H9 (cell line): ENCODE results near the gene CCDC178. TPM values are rescaled to one million over a fixed set of nuclear protein-coding genes. Genes with fewer than 3 reads are reported as not detected.

Experiments used
- DNase-seq: peaks from one replicate; pipeline ENCODE4 v3.0.0-alpha.2; 2017
- H2AFZ ChIP-seq: one replicate; pipeline ENCODE4 v1.6.1; 2013; ENCODE audit warnings: mild to moderate bottlenecking, low read length, control low read depth, moderate library complexity
- H2AK5ac ChIP-seq: 2 replicates; pipeline ENCODE4 v1.6.1; 2013; ENCODE audit warnings: low read length, control low read depth, mixed read lengths; ENCODE audit not compliant: insufficient read length
- H2BK120ac ChIP-seq: one replicate; pipeline ENCODE4 v1.6.1; 2013; ENCODE audit warnings: low read depth, mild to moderate bottlenecking, low read length, control low read depth, inconsistent platforms; ENCODE audit not compliant: poor library complexity, severe bottlenecking
- H2BK12ac ChIP-seq: 2 replicates; pipeline ENCODE4 v1.6.1; 2013; ENCODE audit warnings: low read length, control low read depth, mixed read lengths, low read depth; ENCODE audit not compliant: insufficient read length
- H2BK15ac ChIP-seq: 2 replicates; pipeline ENCODE4 v1.6.1; 2013; ENCODE audit warnings: low read depth, low read length, control low read depth
- H2BK20ac ChIP-seq: one replicate; pipeline ENCODE4 v1.6.1; 2013; ENCODE audit warnings: low read depth, mild to moderate bottlenecking, low read length, control low read depth, inconsistent platforms; ENCODE audit not compliant: poor library complexity, severe bottlenecking
- H2BK5ac ChIP-seq: 2 replicates; pipeline ENCODE4 v1.6.1; 2013; ENCODE audit warnings: low read length, control low read depth, mixed read lengths; ENCODE audit not compliant: insufficient read length
- H3K14ac ChIP-seq: 2 replicates; pipeline ENCODE4 v1.6.1; 2013; ENCODE audit warnings: low read length, control low read depth; ENCODE audit not compliant: insufficient read depth
- H3K18ac ChIP-seq: 2 replicates; pipeline ENCODE4 v1.6.1; 2013; ENCODE audit warnings: low read depth, mild to moderate bottlenecking, mixed read lengths, low read length, control low read depth; ENCODE audit not compliant: insufficient read length
- H3K23ac ChIP-seq: 2 replicates; pipeline ENCODE4 v1.6.1; 2013; ENCODE audit warnings: low read length, control low read depth, mixed read lengths, low read depth; ENCODE audit not compliant: insufficient read length
- H3K23me2 ChIP-seq: 2 replicates; pipeline ENCODE4 v1.6.1; 2013; ENCODE audit warnings: low read depth, mild to moderate bottlenecking, mixed read lengths, low read length, control low read depth; ENCODE audit not compliant: insufficient read length, poor library complexity, severe bottlenecking
- H3K27ac ChIP-seq: 2 replicates; pipeline ENCODE4 v1.5.1; 2013; ENCODE audit warnings: low read length, control low read depth, mixed read lengths, low read depth; ENCODE audit not compliant: insufficient read length
- H3K27me3 ChIP-seq: 2 replicates; pipeline ENCODE4 v1.6.1; 2013; ENCODE audit warnings: low read length, control low read depth, inconsistent platforms; ENCODE audit not compliant: insufficient read depth
- H3K4ac ChIP-seq: 2 replicates; pipeline ENCODE4 v1.6.1; 2013; ENCODE audit warnings: low read depth, mild to moderate bottlenecking, control low read depth, inconsistent platforms, low read length, moderate library complexity
- H3K4me1 ChIP-seq: 2 replicates; pipeline ENCODE4 v1.6.1; 2013; ENCODE audit warnings: low read length, control low read depth, inconsistent platforms; ENCODE audit not compliant: insufficient read depth
- H3K4me2 ChIP-seq: 2 replicates; pipeline ENCODE4 v1.6.1; 2013; ENCODE audit warnings: low read length, control low read depth, mixed read lengths; ENCODE audit not compliant: insufficient read length, insufficient read depth
- H3K56ac ChIP-seq: 2 replicates; pipeline ENCODE4 v1.6.1; 2013; ENCODE audit warnings: low read depth, mild to moderate bottlenecking, mixed read lengths, low read length, control low read depth; ENCODE audit not compliant: insufficient read length
- H3K79me1 ChIP-seq: 2 replicates; pipeline ENCODE4 v1.6.1; 2013; ENCODE audit warnings: low read depth, mild to moderate bottlenecking, moderate library complexity, low read length, control low read depth, inconsistent platforms; ENCODE audit not compliant: insufficient read depth, poor library complexity, severe bottlenecking
- H3K79me2 ChIP-seq: 2 replicates; pipeline ENCODE4 v1.6.1; 2013; ENCODE audit warnings: low read length, control low read depth, inconsistent platforms; ENCODE audit not compliant: insufficient read depth
- H3K9ac ChIP-seq: 2 replicates; pipeline ENCODE4 v1.6.1; 2013; ENCODE audit warnings: low read length, control low read depth, mixed read lengths; ENCODE audit not compliant: insufficient read length; ENCODE audit errors: extremely low read depth
- H3K9me3 ChIP-seq: one replicate; pipeline ENCODE4 v1.6.1; 2013; ENCODE audit warnings: low read depth, low read length, inconsistent platforms; ENCODE audit not compliant: control insufficient read depth
- H3T11ph ChIP-seq: one replicate; pipeline ENCODE4 v1.6.1; 2013; ENCODE audit warnings: mild to moderate bottlenecking, low read length, control low read depth, inconsistent platforms
- H4K20me1 ChIP-seq: one replicate; pipeline ENCODE4 v1.6.1; 2013; ENCODE audit not compliant: control insufficient read depth, insufficient read length, insufficient read depth
- H4K5ac ChIP-seq: 2 replicates; pipeline ENCODE4 v1.6.1; 2013; ENCODE audit warnings: low read depth, mild to moderate bottlenecking, mixed read lengths, low read length, control low read depth; ENCODE audit not compliant: insufficient read length
- H4K8ac ChIP-seq: replicated peaks from 2 replicates; pipeline ENCODE4 v1.6.1; 2013; ENCODE audit warnings: low read length, control low read depth, mixed read lengths, low read depth; ENCODE audit not compliant: insufficient read length
- H4K91ac ChIP-seq: 2 replicates; pipeline ENCODE4 v1.6.1; 2013; ENCODE audit warnings: low read depth, mild to moderate bottlenecking, moderate library complexity, mixed read lengths, low read length, control low read depth; ENCODE audit not compliant: insufficient read length
- H3K27ac Mint-ChIP-seq, 3 experiments: 2 replicates in 2 of 3; 3 replicates in 1 of 3; pipeline ENCODE4 v1.8.0; 2020 to 2021; ENCODE audit warnings: mixed read lengths in 3 of 3, mild to moderate bottlenecking in 1 of 3, moderate library complexity in 1 of 3
- H3K27me3 Mint-ChIP-seq: 2 replicates; pipeline ENCODE4 v1.8.0; 2021; ENCODE audit warnings: low read depth, mild to moderate bottlenecking, moderate library complexity, mixed read lengths
- H3K36me3 Mint-ChIP-seq, 3 experiments: 2 replicates in 2 of 3; 3 replicates in 1 of 3; pipeline ENCODE4 v1.8.0; 2020 to 2021; ENCODE audit warnings: low read depth in 3 of 3, mixed read lengths in 3 of 3; ENCODE audit not compliant: insufficient read depth in 1 of 3
- H3K4me1 Mint-ChIP-seq, 2 experiments: 2 replicates each; pipeline ENCODE4 v1.8.0; 2020; ENCODE audit warnings: mixed read lengths in 2 of 2
- H3K4me3 Mint-ChIP-seq, 2 experiments: 2 replicates in 1 of 2; 3 replicates in 1 of 2; pipeline ENCODE4 v1.8.0; 2020 to 2021; ENCODE audit warnings: mild to moderate bottlenecking in 2 of 2, mixed read lengths in 2 of 2, moderate library complexity in 1 of 2
- H3K9me3 Mint-ChIP-seq, 2 experiments: 2 replicates in 1 of 2; 3 replicates in 1 of 2; pipeline ENCODE4 v1.8.0; 2020; ENCODE audit warnings: mild to moderate bottlenecking in 2 of 2, mixed read lengths in 2 of 2, moderate library complexity in 1 of 2
- WGBS: extraction: QIAGEN DNeasy Blood & Tissue Kit; methylation state at CpG from one replicate; pipeline ENCODE4 v1.1.7; 2013; ENCODE audit warnings: missing lambda C conversion rate, low lambda C conversion rate, mixed read lengths; ENCODE audit not compliant: insufficient read length; ENCODE audit errors: extremely low coverage; 5-methylcytosine and 5-hydroxymethylcytosine counted together
- total RNA-seq: library from RNA; stranded (reverse); gene quantifications from 2 replicates; pipeline ENCODE4 v1.2.1, GENCODE V29; 2021
- TF ChIP-seq, protein P1 (sequence below): fragments of 200-600 bp; sonication (generic); conservative IDR thresholded peaks from 3 replicates; pipeline ENCODE4 v1.8.0; 2021; ENCODE audit warnings: antibody characterized with exemption, mild to moderate bottlenecking

CCDC178 gene
- total RNA-seq, 1 experiment from 2014 or later = not detected

DNA sequence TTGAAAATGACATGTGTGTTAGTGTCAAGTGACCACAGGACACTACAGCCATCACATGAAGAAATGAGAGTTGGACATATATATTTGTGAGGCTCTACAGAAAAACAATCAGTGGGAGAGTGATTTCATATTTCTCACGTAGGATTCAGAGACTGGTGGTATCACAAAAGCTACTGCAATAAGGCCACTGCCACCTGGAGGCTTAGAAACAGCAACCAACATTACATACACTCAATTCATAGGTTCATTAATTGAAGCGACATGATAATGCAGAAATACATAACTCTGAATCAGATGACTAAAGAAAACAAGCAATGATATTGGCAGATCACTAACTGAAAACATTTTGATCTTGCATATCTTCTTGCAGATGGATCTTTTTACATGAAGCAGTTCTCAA lies 419.6 kb downstream of the CCDC178 start:
- no peak overlapping the region for H2AK5ac ChIP-seq
- H3K27ac ChIP-seq = no peak overlapping the region
- H3K4ac ChIP-seq = no peak overlapping the region
- no peak overlapping the region for H2AFZ ChIP-seq
- H3K14ac ChIP-seq = no peak overlapping the region
- H3K27me3 ChIP-seq = no peaks in the 10 kb centered on the region
- H3K4me1 Mint-ChIP-seq = no peaks in the 10 kb centered on the region
- no peak overlapping the region for H2BK5ac ChIP-seq
- no peaks in the 10 kb centered on the region for H3K36me3 Mint-ChIP-seq
- no peak overlapping the region for H4K8ac ChIP-seq
- H3K79me1 ChIP-seq = no peaks in the 10 kb centered on the region
- no peak overlapping the region for H3K9ac ChIP-seq
- no peak overlapping the region for H3K4me3 Mint-ChIP-seq
- no peaks in the 10 kb centered on the region for H3K9me3 ChIP-seq
- H3K4me1 ChIP-seq = no peaks in the 10 kb centered on the region
- H2BK120ac ChIP-seq = no peak overlapping the region
- no peak overlapping the region for H3T11ph ChIP-seq
- no peaks in the 10 kb centered on the region for H3K9me3 Mint-ChIP-seq
- no peak overlapping the region for H3K27ac Mint-ChIP-seq
- no peak for DNase-seq
- no peak overlapping the region for H3K23ac ChIP-seq
- no peak overlapping the region for H2BK12ac ChIP-seq
- no peaks in the 10 kb centered on the region for H3K23me2 ChIP-seq
- no peak overlapping the region for H3K18ac ChIP-seq
- TF ChIP-seq, protein P1, sequence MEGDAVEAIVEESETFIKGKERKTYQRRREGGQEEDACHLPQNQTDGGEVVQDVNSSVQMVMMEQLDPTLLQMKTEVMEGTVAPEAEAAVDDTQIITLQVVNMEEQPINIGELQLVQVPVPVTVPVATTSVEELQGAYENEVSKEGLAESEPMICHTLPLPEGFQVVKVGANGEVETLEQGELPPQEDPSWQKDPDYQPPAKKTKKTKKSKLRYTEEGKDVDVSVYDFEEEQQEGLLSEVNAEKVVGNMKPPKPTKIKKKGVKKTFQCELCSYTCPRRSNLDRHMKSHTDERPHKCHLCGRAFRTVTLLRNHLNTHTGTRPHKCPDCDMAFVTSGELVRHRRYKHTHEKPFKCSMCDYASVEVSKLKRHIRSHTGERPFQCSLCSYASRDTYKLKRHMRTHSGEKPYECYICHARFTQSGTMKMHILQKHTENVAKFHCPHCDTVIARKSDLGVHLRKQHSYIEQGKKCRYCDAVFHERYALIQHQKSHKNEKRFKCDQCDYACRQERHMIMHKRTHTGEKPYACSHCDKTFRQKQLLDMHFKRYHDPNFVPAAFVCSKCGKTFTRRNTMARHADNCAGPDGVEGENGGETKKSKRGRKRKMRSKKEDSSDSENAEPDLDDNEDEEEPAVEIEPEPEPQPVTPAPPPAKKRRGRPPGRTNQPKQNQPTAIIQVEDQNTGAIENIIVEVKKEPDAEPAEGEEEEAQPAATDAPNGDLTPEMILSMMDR = no peak
- no peaks in the 10 kb centered on the region for H3K27me3 Mint-ChIP-seq
- no peaks in the 10 kb centered on the region for H3K79me2 ChIP-seq
- H3K4me2 ChIP-seq = no peak overlapping the region
- no peaks in the 10 kb centered on the region for H4K20me1 ChIP-seq
- no peak overlapping the region for H3K56ac ChIP-seq
- no peak overlapping the region for H2BK20ac ChIP-seq
- no peak overlapping the region for H4K5ac ChIP-seq
- WGBS = no CpG with 5 or more reads among the region's 2 CpGs
- H2BK15ac ChIP-seq = no peak overlapping the region
- no peak overlapping the region for H4K91ac ChIP-seq
